GM19099 (cell line): ENCODE measurements around the gene SSMEM1.

ENCODE experiments used
- POLR2A ChIP-seq: IDR thresholded peaks from 3 replicates; pipeline ENCODE4 v1.6.1; 2011; ENCODE audit warnings: low read depth; ENCODE audit not compliant: insufficient read length; ENCODE audit errors: extremely low read depth

The SSMEM1 gene

DNA sequence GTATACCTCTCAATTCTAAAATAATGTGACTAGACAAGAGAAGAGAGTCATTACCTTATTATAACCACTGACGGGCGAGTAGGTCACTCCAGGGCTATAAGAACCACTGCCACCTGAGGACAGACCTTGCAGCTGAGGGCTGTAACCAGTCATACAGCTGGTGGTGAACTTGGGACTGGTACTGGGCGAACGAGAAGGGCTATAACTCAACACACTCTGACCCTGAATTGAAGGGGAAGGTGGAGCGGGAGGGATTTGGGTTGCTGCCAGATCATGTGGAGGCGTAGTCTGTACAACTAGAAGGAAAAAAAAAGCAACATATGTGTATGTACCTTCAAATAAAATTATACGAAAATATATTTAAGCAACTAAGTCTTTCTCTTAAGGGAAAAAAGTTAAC, 5.9 kb upstream of the SSMEM1 start:
- TF ChIP-seq POLR2A, result no peak

DNA sequence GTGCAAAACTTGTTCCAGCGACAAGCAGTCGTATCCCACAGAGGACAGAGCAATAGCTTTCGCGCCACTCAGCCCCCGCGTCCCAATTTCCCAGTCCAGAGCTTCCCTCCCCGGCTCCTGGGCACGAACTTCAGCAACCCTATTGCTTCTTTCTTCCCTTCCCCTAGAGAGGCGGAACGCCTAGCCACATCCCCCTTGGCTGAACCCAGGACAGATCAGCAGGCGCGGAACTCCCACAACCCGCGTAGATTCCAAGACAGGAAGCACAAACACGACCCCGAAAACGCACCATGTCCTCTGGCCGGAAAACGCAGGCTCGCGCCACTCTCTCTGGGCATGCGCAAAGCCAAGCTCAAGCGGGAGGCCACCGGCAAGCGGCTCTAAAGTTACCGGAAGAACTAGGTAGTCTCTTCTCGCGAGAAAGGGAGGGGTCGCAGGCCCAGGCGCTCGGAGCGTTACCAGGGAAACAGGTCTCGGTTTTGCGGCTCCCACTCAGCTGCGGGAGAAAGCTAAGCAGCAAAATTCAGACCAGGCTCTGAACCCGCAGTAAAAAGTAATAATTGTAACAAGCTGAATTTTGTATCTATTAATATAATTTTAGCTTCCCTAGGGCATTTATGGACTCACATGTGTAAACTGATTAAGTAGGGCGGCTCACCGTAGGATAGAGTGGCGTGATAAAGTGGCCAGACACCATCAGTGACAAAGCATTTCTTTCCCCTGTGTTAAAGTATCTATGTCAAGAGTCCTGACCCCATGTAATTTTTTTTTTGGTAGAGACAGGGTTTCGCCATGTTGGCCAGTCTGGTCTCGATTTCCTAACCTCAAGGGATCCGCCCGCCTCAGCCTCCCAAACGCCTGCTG, 2.3 kb upstream of the SSMEM1 start, which contains the start of gene TMEM209:
TSS of gene TMEM209 (minus strand) at position 323 of the 864 bp plus-strand sequence. CDS start at position 292, 31 bp downstream.
- TF ChIP-seq POLR2A, result peak; percentile 98

DNA sequence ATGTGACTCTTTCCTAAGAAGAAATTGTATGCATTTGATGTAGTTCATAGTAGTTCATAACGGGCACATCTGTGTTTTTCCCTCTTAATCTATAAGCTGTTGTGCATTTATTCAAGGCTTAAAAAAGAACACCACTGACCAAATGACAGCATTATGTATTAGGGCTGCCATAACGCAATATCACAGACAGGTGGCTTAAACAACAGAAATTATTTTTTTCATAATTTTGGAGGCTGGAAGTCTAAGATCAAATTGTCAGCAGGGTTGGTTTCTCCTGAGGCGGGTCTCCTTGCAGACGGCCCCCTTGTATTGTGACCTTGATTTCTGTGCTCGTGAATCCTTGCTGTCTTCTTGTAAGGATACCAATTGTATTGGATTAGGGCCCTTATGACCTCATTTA, 627 bp upstream of the SSMEM1 start:
- TF ChIP-seq POLR2A, result no peak

DNA sequence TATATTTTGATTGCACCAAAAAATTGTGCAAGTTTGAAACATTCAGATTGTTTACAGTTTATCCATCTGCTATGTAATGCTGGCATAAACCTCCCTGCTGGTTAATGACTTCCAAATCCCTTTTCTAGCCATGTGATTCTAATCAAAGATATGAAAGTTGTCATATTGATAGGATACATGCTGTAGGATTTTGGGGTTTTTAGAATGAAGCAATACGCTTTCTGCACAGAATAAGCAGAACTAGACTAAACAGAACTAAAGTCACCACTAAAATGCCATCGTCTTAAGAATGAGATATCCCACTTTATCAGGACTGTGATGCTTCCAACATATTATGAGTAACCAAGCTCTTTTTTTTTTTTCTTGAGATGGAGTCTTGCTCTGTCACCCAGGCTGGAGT, 856 bp downstream of the SSMEM1 start:
- TF ChIP-seq POLR2A, result no peak

DNA sequence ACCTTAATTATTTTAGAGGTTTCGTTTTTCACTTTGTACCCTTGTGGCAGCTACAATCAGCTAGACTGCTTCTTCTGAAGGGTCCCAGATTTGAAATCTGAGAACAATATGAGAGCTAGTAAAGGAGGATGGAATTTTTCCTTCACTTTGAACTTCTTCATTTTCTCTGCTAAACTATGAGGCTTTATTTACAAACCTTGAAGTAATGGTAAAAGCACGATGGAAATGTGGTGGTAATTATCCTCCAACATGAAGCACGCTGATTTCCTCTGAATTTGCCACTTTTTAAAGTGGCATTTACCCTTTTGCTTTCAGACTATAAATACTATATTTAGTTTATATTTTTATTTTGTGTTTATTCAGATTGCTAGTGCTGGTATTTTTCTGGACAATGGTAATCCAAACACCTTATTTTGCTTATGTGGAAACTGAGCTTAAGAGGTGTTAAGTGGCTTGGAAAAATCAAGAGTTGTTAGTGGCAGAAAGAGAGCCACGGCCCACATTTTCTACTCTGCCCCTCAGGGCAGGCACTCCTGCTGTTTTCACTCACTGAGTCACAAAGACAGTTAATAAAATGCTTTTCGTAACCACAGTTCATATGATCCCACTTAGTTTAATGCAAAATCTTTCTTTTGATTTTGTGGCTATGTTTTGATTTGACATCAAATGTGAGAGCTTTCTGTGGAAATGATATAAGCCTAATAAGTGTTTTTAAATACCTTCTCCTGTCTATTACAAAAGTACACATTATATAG, 2.7 kb downstream of the SSMEM1 start:
- TF ChIP-seq POLR2A, result no peak

DNA sequence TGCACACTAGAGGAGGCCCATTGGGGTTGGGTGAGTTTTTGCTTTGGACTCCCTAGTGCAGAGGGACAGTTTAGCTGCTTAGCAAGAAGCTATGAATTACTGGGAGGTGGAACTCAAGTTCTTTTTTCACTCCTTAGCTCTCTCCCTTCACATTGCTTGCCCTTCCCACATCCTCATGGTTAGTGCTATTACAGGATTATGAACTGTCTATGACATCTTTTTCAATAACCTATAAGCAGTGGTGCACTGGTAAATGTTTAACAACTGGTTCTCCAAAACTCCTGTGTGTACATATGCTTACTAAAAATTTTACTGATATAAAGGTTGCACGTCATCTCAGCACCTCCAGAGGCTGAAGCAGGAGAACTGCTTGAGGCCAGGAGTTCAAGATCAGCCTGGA, 6.2 kb downstream of the SSMEM1 start:
- no peak for TF ChIP-seq POLR2A

DNA sequence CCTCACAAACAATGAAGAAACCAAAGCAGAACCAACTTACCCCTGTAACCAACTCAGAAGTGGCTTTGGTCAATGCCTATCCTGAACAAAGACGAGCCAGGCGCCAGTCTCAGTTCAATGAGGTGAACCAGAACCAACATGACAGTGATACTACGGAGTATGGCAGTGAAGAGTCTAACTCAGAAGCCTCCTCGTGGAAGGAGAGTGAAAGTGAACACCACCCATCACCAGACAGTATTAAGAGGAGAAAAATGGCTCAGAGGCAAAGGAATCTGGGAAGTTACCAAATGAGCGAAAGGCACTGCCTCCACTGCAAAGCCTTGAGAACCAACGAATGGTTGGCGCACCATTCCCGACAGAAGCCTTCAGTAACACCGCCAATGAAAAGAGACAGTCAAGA, 8.4 kb downstream of the SSMEM1 start:
- no peak for TF ChIP-seq POLR2A

DNA sequence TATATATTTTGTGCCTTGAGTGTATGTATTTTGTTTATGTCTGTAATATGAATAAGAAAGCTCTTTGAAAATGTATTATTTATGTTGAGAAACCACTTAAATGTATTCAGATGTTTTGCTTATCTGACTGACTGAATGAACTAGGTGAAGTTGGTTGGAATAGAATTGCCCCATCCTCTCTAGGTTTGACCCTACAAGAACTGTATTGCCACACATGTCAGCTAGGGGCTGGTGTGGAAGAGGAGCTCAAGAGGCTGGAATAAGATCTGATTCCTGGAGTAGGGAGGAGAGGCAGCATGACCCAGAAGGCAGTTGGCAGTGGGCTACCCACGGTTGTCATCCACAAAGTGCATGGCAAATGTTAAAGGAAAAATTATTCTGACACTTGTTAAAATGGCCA, 9.1 kb downstream of the SSMEM1 start:
- TF ChIP-seq POLR2A, result no peak

DNA sequence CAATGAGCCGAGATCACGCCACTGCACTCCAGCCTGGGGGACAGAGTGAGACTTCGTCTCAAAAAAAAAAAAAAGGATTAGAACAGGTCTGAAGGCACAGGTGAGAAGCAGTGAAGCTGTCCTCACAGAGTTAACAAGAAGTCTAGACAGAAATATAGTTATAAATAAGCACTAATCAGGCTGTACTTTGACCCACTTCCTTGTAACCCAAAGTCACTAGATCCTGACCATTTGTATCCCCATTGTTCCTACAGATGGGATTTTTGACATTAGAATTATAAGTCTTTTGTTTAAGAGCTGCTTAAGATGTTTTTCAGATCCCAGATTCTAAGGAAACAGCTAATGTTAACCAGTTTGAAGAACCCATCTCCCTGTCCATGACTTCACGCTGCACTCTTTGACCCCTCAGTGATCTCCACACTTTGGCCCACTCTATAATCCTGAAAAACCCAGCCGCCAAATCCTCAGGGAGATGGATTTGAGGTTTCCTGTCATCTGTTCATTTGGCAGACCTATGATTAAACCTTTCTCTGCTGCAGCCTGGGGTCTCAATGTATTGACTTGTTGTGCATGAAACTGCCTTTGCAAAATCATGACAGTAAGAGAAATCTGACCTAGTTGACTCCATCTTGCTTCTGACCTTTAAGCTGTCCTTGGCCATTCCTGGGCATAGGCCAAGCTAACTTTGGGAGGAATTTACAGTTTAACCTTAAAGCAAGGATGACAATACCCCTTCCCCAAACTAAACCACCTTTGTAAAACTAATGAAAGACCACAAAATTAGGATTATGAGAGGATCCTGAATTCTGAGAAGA, 11.4 kb downstream of the SSMEM1 start:
- TF ChIP-seq POLR2A, result no peak

DNA sequence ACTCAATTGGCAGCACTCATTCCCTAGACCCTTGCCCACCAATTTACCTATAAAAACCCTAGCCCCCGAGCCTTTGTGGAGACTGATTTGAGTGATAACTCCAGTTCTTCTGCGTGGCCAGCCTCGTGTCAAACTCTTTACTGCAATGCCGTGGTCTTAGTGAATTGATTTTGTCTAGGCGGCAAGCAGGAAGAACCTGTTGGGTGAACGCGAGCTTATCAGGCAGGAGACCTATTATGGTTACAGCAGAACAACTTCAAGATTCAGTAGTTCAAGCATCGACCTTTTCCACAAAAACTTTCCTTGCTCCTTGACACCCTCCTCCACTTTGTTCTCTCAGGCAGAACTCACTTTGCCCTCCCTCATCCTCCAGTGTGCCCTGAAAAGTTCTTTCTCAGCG, 12.2 kb downstream of the SSMEM1 start:
- no peak for TF ChIP-seq POLR2A

DNA sequence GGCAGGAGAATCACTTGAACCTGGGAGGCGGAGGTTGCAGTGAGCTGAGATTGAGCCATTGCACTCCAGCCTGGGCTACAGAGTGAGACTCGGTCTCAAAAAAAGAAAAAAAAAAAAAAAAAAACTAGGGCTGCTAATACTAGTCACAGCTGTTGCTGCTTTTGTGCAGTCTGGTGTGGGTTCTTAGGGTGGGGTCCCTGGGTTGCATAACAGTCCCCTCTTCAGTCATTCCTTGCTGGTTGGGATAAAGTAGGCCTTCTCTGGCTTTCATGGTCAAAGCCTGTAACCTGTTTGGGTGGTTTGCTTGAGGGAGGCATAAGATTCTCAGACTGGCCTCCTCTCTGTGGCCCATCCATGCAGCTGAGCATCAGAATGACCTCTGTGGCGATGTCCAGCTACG, 14.1 kb downstream of the SSMEM1 start:
- no peak for TF ChIP-seq POLR2A

DNA sequence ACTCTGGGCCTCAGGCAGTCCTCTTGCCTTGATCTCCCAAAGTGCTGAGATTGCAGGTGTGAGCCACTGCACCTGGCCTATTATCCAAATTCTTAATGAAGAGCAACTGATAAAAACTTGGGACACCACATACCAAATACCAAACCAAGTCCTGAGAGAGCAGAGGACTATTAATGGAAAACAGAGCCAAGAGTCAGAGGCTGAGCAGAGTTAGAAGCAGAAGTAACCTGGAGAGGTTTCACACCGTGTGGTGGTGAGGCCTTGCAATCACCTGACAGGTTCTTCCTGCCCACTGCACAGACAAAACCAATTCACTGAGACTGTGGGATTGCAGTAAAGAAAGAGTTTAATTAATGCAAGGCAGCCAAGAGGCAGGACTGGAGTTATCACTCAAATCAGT, 16.0 kb downstream of the SSMEM1 start:
- no peak for TF ChIP-seq POLR2A

DNA sequence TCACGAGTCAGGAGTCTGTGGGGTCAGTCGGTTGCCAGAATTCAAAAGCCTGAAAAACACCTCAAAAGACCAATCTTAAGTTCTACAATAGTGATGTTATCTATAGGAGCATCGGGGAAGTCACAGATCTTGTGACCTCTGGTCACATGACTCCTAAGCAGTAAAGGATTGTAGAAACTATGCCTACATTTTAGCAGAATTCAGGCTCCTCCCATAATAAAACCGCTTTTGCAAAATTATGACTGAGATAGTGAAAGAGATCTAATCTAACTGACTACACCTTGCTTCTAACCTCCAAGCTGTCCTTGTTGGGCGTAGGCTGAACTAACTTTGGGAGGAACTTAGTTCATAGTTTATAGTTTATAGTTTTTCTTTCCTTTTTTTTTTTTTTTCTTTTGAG, 16.6 kb downstream of the SSMEM1 start:
- no peak for TF ChIP-seq POLR2A

DNA sequence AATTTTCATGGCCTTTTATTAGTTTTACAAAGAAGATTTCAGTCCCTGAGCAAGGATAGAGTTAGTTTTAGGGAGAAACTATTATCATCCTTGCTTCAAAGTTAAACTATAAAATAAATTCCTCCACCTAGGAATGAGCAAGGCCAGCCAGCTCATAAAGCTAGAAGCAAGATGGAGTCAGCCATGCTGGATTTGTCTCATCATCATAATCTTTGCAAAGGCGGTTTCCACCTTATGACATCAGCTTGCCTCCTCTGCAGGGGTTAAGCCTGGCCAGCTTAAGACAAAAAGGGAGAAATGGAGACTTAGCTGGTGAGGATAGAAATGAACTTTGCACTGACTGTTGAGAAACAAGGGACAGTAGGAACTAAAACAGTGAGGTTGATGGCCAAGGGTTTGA, 18.7 kb downstream of the SSMEM1 start:
- TF ChIP-seq POLR2A, result no peak

DNA sequence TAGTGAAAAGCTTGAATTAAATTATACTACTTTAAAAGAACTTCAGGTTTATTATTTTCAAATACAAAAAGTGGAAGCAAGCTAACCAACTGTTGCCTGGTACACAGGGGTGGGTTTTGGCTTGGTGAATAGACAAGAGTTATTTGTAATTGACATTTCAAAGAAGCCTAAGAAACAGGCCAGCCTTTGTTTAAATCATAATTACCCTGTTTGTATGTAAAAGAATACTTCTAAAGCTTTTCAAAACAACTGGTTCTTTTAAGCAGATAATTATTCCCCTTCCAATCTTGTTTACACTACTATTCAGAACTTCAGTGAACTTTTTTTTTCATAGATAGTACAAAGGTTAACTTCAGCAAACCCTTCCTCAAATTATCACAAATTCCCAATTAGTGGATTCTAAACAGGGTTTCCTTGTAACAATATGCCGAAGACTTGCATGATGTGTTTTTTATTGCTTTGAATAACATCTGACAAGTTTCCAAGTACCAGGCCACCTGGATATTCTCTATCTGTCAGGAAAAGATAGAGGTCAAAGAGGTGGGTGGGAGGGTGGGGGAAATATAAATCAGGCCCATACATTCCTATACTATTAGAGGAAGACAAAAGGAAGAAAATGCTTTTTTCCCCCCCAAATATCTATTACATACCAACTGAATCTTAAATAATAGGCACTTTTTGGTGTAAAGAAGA, 20.4 kb downstream of the SSMEM1 start:
- no peak for TF ChIP-seq POLR2A
